ENCODE results near the gene COL17A1. TPM values are rescaled to one million over a fixed set of nuclear protein-coding genes. Genes with fewer than 3 reads are reported as not detected.

COL17A1 gene
- total RNA-seq, 2 donors from 2014 or later: 1.1 to 2.3 TPM

DNA sequence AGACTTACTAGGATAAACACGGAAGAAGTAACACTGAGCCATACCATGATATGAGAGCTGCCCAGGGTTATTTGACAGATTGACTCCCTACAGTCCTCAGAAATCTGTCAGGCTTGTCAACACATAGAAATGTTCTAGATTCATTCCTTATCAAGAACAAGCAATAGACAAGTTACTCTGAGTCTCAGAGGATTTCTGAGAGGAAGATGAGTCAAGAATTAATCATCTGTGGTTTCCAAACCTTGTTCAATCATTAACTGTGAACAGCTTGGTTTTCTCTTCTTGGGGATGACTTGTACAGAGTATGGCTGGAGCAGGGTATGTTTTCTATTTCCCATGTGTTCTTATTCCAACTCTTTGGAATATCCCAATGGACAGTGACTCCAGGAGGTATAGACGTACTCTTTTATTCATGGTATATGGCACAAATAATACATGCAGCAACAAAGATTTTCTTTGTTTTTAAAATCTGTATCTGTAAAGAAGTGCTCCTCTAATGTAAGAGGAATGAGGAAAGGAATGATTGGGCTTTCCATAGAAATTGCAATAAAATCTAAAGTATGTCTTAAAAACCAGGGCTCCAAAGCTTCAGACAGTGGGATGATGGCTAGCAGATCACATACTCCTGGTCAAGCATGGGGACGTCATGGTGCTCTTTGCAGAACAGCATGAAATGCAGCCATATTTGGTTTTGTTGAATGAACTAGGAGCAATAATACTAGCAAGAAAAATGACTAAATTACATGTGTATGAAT is 24.4 kb upstream of the COL17A1 start:
- no peaks in the 10 kb centered on the region for H3K9me3 Mint-ChIP-seq
- Histone ChIP-seq H3K36me3 (ENCODE audit: control insufficient read depth, insufficient read depth, low read length) (no peaks in the 10 kb centered on the region), H3K4me1 (ENCODE audit: control insufficient read depth, insufficient read depth, low read length) (no peaks in the 10 kb centered on the region), H3K9me3 (ENCODE audit: control insufficient read depth, low read length) (no peaks in the 10 kb centered on the region), H3K9ac (ENCODE audit: extremely low read depth, low read length, poor library complexity, severe bottlenecking) (no peak overlapping the region), H3K27ac (ENCODE audit: low read depth, low read length) (no peak overlapping the region), H3K4me3 (ENCODE audit: low read length) (no peak overlapping the region), H3K27me3 (ENCODE audit: control insufficient read depth, insufficient read depth, low read length, poor library complexity, severe bottlenecking) (no peaks in the 10 kb centered on the region)
- H3K36me3 Mint-ChIP-seq (ENCODE audit: low read depth): no peaks in the 10 kb centered on the region
- no peak for DNase-seq
- 95 to 100% methylated on average over 1 to 3 of the region's 3 CpGs for WGBS, 2 experiments (ENCODE audit: insufficient coverage in 1 of 2, insufficient read length in 1 of 2)
- TF ChIP-seq, protein P1, sequence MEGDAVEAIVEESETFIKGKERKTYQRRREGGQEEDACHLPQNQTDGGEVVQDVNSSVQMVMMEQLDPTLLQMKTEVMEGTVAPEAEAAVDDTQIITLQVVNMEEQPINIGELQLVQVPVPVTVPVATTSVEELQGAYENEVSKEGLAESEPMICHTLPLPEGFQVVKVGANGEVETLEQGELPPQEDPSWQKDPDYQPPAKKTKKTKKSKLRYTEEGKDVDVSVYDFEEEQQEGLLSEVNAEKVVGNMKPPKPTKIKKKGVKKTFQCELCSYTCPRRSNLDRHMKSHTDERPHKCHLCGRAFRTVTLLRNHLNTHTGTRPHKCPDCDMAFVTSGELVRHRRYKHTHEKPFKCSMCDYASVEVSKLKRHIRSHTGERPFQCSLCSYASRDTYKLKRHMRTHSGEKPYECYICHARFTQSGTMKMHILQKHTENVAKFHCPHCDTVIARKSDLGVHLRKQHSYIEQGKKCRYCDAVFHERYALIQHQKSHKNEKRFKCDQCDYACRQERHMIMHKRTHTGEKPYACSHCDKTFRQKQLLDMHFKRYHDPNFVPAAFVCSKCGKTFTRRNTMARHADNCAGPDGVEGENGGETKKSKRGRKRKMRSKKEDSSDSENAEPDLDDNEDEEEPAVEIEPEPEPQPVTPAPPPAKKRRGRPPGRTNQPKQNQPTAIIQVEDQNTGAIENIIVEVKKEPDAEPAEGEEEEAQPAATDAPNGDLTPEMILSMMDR (conservative IDR thresholded peaks at IDR 0.05): no peak
- H3K27me3 Mint-ChIP-seq (ENCODE audit: insufficient read depth): no peaks in the 10 kb centered on the region
- H3K27ac Mint-ChIP-seq: no peak overlapping the region
- H3K4me1 Mint-ChIP-seq: peaks cover 4% of the 10 kb centered on the region
- H3K4me3 Mint-ChIP-seq: no peak overlapping the region

DNA sequence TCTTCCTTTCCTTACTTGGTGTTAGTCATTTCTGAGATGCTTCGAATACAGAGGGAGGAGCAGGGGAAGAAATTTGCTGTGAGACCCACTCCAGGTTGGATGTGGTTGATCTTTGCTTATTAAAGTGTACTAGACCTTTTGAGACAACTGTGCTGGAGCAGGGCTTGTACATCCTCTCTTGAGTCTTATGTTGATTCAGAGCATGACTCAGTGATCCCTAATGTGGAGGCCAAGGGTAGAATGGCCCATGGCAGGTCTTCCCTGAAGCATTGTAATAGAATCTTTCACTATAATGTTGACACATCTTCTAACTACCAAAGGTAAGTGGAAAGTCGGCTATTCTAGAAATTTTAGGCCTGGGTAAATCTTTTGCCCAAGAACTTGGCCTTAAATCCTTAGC is 19.2 kb upstream of the COL17A1 start:
- Mint-ChIP-seq H3K27ac (no peak overlapping the region), H3K4me1 (peaks cover 13% of the 10 kb centered on the region), H3K27me3 (ENCODE audit: insufficient read depth) (no peaks in the 10 kb centered on the region), H3K9me3 (no peaks in the 10 kb centered on the region), H3K36me3 (ENCODE audit: low read depth) (no peaks in the 10 kb centered on the region), H3K4me3 (no peak overlapping the region)
- no peak overlapping the region for H3K4me3 ChIP-seq (ENCODE audit: low read length)
- no peaks in the 10 kb centered on the region for H3K36me3 ChIP-seq (ENCODE audit: control insufficient read depth, insufficient read depth, low read length)
- WGBS, 2 experiments (ENCODE audit: insufficient coverage in 1 of 2, insufficient read length in 1 of 2): 100% methylated on average over 1 to 2 of the region's 2 CpGs
- no peak overlapping the region for H3K27ac ChIP-seq (ENCODE audit: low read depth, low read length)
- H3K4me1 ChIP-seq (ENCODE audit: control insufficient read depth, insufficient read depth, low read length): peaks cover 2% of the 10 kb centered on the region
- TF ChIP-seq, protein P1 (conservative IDR thresholded peaks at IDR 0.05): no peak
- H3K27me3 ChIP-seq (ENCODE audit: control insufficient read depth, insufficient read depth, low read length, poor library complexity, severe bottlenecking): no peaks in the 10 kb centered on the region
- no peaks in the 10 kb centered on the region for H3K9me3 ChIP-seq (ENCODE audit: control insufficient read depth, low read length)
- DNase-seq: no peak
- H3K9ac ChIP-seq (ENCODE audit: extremely low read depth, low read length, poor library complexity, severe bottlenecking): no peak overlapping the region

DNA sequence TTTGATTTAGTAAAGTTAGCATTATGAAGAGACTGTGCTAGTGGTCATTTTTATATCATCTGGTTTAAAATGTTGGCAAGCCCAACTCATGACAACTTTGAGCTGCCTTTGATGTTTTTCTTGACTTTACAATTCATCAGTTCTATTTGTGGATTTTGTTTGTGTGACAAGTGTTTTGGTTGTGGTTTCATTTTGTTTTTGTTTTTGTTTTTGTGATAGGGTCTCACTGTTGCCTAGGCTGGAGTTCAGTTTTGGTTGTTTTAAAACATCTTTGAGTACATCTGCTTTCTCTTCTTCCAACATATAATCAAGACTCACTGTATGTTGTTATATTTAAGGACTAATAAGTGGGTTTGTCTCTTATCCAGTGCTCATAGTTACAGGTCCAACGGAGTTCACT is 18.7 kb upstream of the COL17A1 start:
- Mint-ChIP-seq H3K4me3 (no peak overlapping the region), H3K9me3 (no peaks in the 10 kb centered on the region)
- WGBS, 2 experiments (ENCODE audit: insufficient coverage in 1 of 2, insufficient read length in 1 of 2): 0% methylated on average over 1 of the region's 1 CpG

More for the DNA sequence above, 18.7 kb upstream of the COL17A1 start:
- Mint-ChIP-seq H3K36me3 (ENCODE audit: low read depth) (no peaks in the 10 kb centered on the region), H3K4me1 (peaks cover 13% of the 10 kb centered on the region), H3K27me3 (ENCODE audit: insufficient read depth) (no peaks in the 10 kb centered on the region), H3K27ac (no peak overlapping the region)
- Histone ChIP-seq H3K9ac (ENCODE audit: extremely low read depth, low read length, poor library complexity, severe bottlenecking) (no peak overlapping the region), H3K27ac (ENCODE audit: low read depth, low read length) (no peak overlapping the region), H3K9me3 (ENCODE audit: control insufficient read depth, low read length) (no peaks in the 10 kb centered on the region), H3K36me3 (ENCODE audit: control insufficient read depth, insufficient read depth, low read length) (no peaks in the 10 kb centered on the region), H3K4me1 (ENCODE audit: control insufficient read depth, insufficient read depth, low read length) (peaks cover 2% of the 10 kb centered on the region), H3K27me3 (ENCODE audit: control insufficient read depth, insufficient read depth, low read length, poor library complexity, severe bottlenecking) (no peaks in the 10 kb centered on the region), H3K4me3 (ENCODE audit: low read length) (no peak overlapping the region)
- no peak for DNase-seq
- TF ChIP-seq, protein P1 (conservative IDR thresholded peaks at IDR 0.05): no peak

Measured in endodermal cell (in vitro differentiated cells).